K562 treated with DMSO at 1 percent for 4 hours (cell line): Measurements from ENCODE around the gene FAM53B. TPM values are rescaled to one million over a fixed set of nuclear protein-coding genes. Genes with fewer than 3 reads are reported as not detected.

Experiments
- total RNA-seq: library from RNA; unstranded; fragments of 300-600 nt; gene quantifications from 2 replicates; pipeline ENCODE4 v1.2.3, GENCODE V29; 2022; ENCODE audit not compliant: insufficient read depth

Gene FAM53B, protein sequence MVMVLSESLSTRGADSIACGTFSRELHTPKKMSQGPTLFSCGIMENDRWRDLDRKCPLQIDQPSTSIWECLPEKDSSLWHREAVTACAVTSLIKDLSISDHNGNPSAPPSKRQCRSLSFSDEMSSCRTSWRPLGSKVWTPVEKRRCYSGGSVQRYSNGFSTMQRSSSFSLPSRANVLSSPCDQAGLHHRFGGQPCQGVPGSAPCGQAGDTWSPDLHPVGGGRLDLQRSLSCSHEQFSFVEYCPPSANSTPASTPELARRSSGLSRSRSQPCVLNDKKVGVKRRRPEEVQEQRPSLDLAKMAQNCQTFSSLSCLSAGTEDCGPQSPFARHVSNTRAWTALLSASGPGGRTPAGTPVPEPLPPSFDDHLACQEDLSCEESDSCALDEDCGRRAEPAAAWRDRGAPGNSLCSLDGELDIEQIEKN
- total RNA-seq: 12.0 and 18.4 TPM in 2 replicates

GRCh38 chr10:124744102-124745050 lies at the start of gene FAM53B:
TSS of gene FAM53B (minus strand) at chr10:124744378. CDS start at chr10:124706713, 37,665 bp downstream.

DNA sequence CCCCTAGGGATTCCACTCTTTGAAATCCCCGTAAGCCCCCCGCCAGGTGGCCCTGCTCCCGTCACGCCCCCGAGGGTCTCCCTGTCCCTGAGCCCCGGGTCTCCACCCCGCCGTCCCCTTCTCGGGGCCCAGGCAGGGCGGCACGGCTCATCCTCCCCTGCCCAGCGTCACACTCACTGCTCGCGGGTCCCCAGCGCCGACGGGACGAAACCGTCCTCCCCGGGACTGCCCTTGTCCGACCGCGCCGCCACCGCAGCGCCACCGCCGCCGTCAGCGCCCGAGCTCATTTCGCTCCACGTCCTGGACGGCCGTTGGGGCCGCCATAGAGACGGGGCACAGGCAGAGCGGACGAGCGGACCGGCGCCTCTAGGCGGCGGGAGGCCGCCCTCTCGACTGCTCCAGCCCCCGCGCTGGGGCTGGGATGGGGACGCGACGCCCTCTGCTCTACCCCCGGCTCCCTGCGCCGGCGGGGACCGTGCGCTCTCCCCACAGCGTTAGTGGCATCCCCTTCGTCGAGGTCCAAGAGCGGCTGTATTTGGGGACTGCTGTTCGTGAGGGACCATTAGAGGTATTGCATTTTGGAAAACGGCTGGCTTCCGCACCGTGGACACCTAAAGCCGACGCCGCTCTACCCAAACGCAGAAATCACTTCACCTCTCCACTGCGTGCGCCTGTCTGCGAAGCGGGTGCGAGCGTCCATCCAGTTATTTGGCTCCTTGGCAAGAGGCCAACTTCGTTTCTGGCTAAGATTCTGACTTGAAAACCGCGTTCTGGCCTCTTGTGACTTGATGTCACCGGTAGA lies 47.6 kb upstream of the FAM53B start, which contains the start of gene EEF1AKMT2:
EEF1AKMT2 (minus strand) TSS at position 341 of the 802 bp plus-strand sequence; CDS start at position 287, 54 bp downstream.

Other genes with a start within 250 kb of the FAM53B start
- 7.5 and 11.9 TPM in 2 replicates for gene EEF1AKMT2, start 47.5 kb upstream of the FAM53B start, total RNA-seq
- gene ABRAXAS2, start 57.4 kb upstream of the FAM53B start, total RNA-seq: 8.5 and 8.9 TPM in 2 replicates
- 0.42 and 0.46 TPM in 2 replicates for gene ZRANB1, start 197.7 kb upstream of the FAM53B start, total RNA-seq